HG03108 (cell line): ENCODE results near the gene ZKSCAN5.
"Not testable (repeated sequence)": the region's sequence is repeated elsewhere in the genome, so short reads cannot be mapped to it uniquely, and the experiment has no call there.

Source experiments
- ATAC-seq: cut with Tn5 transposase; IDR thresholded peaks from one replicate; pipeline ENCODE4 v1.9.1; 2021; ENCODE audit warnings: moderate library complexity; ENCODE audit not compliant: unreplicated experiment

Gene ZKSCAN5

GRCh38 chr7:99580778-99581332 lies 76.4 kb downstream of the ZKSCAN5 start:
- ATAC-seq: not testable (repeated sequence)
